ENCODE results near the gene SSH3. TPM values are rescaled to one million over a fixed set of nuclear protein-coding genes. Genes with fewer than 3 reads are reported as not detected.
A peak's percentile ranks its signal among the peaks of the same experiment; 100 is the strongest.

SSH3 gene
- total RNA-seq, 2 experiments from 2014 or later = 15.4 to 19.0 TPM

DNA sequence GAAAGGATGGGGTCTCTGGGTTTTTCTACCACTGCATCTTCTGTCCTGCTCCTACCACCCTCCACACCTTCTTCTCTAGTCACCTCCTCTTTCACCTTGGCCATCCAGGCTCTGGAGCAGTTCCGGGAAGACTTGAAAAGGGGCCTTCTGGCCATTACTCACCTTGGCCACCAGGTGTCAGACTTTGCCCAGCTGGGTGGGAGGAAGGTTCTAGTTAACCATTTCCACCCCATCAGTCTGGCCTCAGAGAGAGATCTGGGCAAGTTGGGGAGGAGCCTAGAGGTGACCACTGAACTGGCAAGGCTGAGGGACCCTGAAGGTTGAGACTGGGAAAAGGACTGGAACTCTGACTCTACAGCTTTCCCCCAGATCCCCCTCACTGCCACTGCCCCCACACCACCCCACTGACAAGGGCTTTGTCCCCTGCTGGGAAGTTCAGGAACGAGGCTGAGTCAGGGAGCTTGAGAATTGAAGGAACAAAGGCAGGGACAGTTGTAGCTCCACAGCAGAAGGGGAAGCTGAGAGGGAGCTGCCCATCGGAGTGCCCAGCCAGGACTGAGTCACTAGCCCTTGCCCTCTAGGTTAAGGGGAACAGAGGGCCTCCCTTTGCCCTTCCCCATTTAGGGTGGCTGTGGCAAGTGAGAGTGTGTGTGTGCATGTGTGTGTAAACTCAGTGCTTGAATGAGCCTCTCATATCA, 53.7 kb downstream of the SSH3 start:
- H3K36me3 Mint-ChIP-seq (ENCODE audit: low read depth) = peaks cover 5% of the 10 kb centered on the region
- CTCF ChIA-PET = interaction anchor here (0.6 to 18.6 kb wide), 9 partner anchors 11 to 184 kb away, joined by 3 to 847 read pairs (median 4); partner anchors contain the start of genes CLCF1, PPP1CA, PTPRCAP and RAD9A
- no peaks in the 10 kb centered on the region for H3K9me3 Mint-ChIP-seq
- POLR2A ChIA-PET = interaction anchor here (0.6 to 8.0 kb wide), 7 partner anchors 15 to 184 kb away, joined by 3 to 122 read pairs (median 3); partner anchors contain the start of genes CLCF1, PPP1CA, RAD9A and TBC1D10C
- peaks cover 41% of the 10 kb centered on the region for H3K4me1 Mint-ChIP-seq
- peaks cover 22% of the 10 kb centered on the region for H3K27me3 Mint-ChIP-seq
- H3K4me3 Mint-ChIP-seq = peak overlapping the region; percentile 36
- peak overlapping the region; percentile 52 for H3K27ac Mint-ChIP-seq
- DNase-seq = peak; percentile 75

DNA sequence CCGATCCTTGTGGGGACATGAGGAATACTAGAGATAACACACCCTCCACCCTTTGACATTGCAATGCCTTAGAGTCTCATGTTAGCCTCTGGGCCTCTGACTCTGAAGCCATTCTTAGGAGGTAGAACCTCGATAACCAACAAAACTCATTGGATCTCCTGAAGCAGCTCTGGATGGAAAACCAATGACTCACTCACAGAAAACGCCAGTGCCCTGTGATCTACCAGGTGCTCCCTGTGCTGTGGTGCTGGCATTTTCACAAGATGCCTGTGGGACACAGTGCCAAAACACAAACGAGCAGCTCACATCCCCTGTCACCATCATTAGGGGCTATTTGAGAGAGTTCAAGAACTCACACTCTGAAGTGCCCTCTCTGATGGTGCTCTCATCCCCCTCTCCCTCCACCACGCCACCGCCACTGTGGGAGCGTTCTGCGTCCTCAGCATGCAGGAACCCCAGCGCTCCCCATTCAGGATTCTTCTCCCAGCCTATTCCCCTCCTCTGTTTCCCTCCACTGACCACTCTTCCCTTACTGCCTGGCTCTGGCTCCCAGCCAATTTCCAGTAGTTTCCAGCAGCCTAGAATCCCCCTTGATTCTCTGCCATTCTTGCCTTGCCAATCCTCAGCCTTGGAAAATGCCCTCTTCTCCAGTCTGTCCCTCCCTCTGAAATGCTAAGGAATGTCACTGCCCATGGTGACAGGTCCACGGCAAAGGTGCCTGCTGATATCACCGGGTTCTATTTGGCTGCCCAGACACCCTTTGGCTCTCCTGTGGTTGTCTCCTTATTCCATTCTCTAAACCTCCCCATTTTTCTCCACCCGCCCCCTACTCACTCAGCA, 54.7 kb downstream of the SSH3 start:
- H3K27me3 Mint-ChIP-seq = peaks cover 33% of the 10 kb centered on the region
- H3K27ac Mint-ChIP-seq = no peak overlapping the region
- peaks cover under 1% of the 10 kb centered on the region for H3K36me3 Mint-ChIP-seq (ENCODE audit: low read depth)
- ChIA-PET POLR2A (interaction anchor here (1.2 to 8.0 kb wide), 2 partner anchors 21 to 25 kb away, joined by 4 to 122 read pairs; no protein-coding TSS in a partner anchor), CTCF (interaction anchor here (1.0 to 18.6 kb wide), 2 partner anchors 18 to 51 kb away, joined by 4 to 847 read pairs; partner anchors contain the start of genes CLCF1 and RAD9A)
- peaks cover 38% of the 10 kb centered on the region for H3K4me1 Mint-ChIP-seq
- no peaks in the 10 kb centered on the region for H3K9me3 Mint-ChIP-seq
- no peak overlapping the region for H3K4me3 Mint-ChIP-seq
- no peak for DNase-seq

Other genes with a start within 250 kb of the SSH3 start
- gene RHOD, start 246.7 kb upstream of the SSH3 start, total RNA-seq = under 1 TPM; 0.20 to 0.33 TPM
- gene KDM2A, start 184.3 kb upstream of the SSH3 start, total RNA-seq = 10 to 100 TPM; 87.1 to 95.9 TPM
- 100 to 1,000 TPM; 333 to 338 TPM for gene GRK2, start 37.1 kb upstream of the SSH3 start, total RNA-seq
- gene ANKRD13D, start 14.2 kb upstream of the SSH3 start, total RNA-seq = 100 to 1,000 TPM; 157 to 163 TPM
- gene POLD4, start 50.0 kb downstream of the SSH3 start, total RNA-seq = 10 to 100 TPM; 74.0 to 74.1 TPM
- gene CLCF1, start 70.1 kb downstream of the SSH3 start, total RNA-seq = under 1 TPM; 0.65 to 0.71 TPM
- 10 to 100 TPM; 48.0 to 53.9 TPM for gene RAD9A, start 88.5 kb downstream of the SSH3 start, total RNA-seq
- gene PPP1CA, start 98.3 kb downstream of the SSH3 start, total RNA-seq = 100 to 1,000 TPM; 308 to 315 TPM
- 100 to 1,000 TPM; 285 to 310 TPM for gene TBC1D10C, start 100.6 kb downstream of the SSH3 start, total RNA-seq
- 1 to 10 TPM in 1 of 2 experiments, under 1 TPM in 1; 0.76 to 1.1 TPM for gene CARNS1, start 112.1 kb downstream of the SSH3 start, total RNA-seq
- 10 to 100 TPM; 56.9 to 57.1 TPM for gene RPS6KB2, start 125.0 kb downstream of the SSH3 start, total RNA-seq
- 100 to 1,000 TPM; 398 to 401 TPM for gene PTPRCAP, start 134.2 kb downstream of the SSH3 start, total RNA-seq
- 100 to 1,000 TPM; 192 to 196 TPM for gene CORO1B, start 139.9 kb downstream of the SSH3 start, total RNA-seq
- gene GPR152, start 149.2 kb downstream of the SSH3 start, total RNA-seq = not detected
- gene CABP4, start 151.8 kb downstream of the SSH3 start, total RNA-seq = 1 to 10 TPM; 2.3 to 3.3 TPM
- 10 to 100 TPM; 36.3 to 37.6 TPM for gene TMEM134, start 165.7 kb downstream of the SSH3 start, total RNA-seq
- 100 to 1,000 TPM; 152 to 159 TPM for gene AIP, start 179.5 kb downstream of the SSH3 start, total RNA-seq
- 100 to 1,000 TPM; 116 to 120 TPM for gene PITPNM1, start 201.8 kb downstream of the SSH3 start, total RNA-seq
- 100 to 1,000 TPM; 116 to 119 TPM for gene CDK2AP2, start 204.6 kb downstream of the SSH3 start, total RNA-seq
- not detected for gene CABP2, start 219.9 kb downstream of the SSH3 start, total RNA-seq

All from activated CD4-positive, alpha-beta memory T cell treated with anti-CD3 and anti-CD28 coated beads, Interleukin-2, amount 10 ng/mL, durations not matched to agents 7 days and 5 days (primary cell).